Right kidney (tissue), 1 donor: ENCODE results near the gene TTC7B.

Experiments used
- DNase-seq: peaks from one replicate; pipeline ENCODE4 v3.0.0-alpha.2; 2016

The TTC7B gene

GRCh38 chr14:90523961-90524875, 292.0 kb downstream of the TTC7B start:
- DNase-seq = no peak

GRCh38 chr14:90523544-90523943, 292.7 kb downstream of the TTC7B start:
- DNase-seq = no peak

- peak; percentile 60 for DNase-seq
These were observed 293.5 kb downstream of the TTC7B start for GRCh38 chr14:90522571-90523191.

- DNase-seq = no peak
These were observed 294.2 kb downstream of the TTC7B start for GRCh38 chr14:90521930-90522483.

GRCh38 chr14:90521084-90521929, 294.9 kb downstream of the TTC7B start:
- DNase-seq = no peak

GRCh38 chr14:90520326-90520725, 295.9 kb downstream of the TTC7B start:
- no peak for DNase-seq

- DNase-seq = no peak
These were observed 296.8 kb downstream of the TTC7B start for GRCh38 chr14:90519262-90519920.

- DNase-seq = no peak
These were observed 297.3 kb downstream of the TTC7B start for GRCh38 chr14:90518941-90519256.

- no peak for DNase-seq
These were observed 297.9 kb downstream of the TTC7B start for GRCh38 chr14:90518069-90518940.

GRCh38 chr14:90517076-90517841, 299.0 kb downstream of the TTC7B start:
- DNase-seq = peak; percentile 7

GRCh38 chr14:90514566-90514965, 301.7 kb downstream of the TTC7B start:
- no peak for DNase-seq

GRCh38 chr14:90514015-90514398, 302.2 kb downstream of the TTC7B start:
- no peak for DNase-seq

- no peak for DNase-seq
These were observed 302.8 kb downstream of the TTC7B start for GRCh38 chr14:90513161-90514014.

GRCh38 chr14:90512329-90512991, 303.8 kb downstream of the TTC7B start:
- DNase-seq = no peak

- no peak for DNase-seq
These were observed 304.4 kb downstream of the TTC7B start for GRCh38 chr14:90511795-90512328.

GRCh38 chr14:90511252-90511651, 305.0 kb downstream of the TTC7B start:
- no peak for DNase-seq

GRCh38 chr14:90510159-90510558, 306.1 kb downstream of the TTC7B start:
- no peak for DNase-seq

GRCh38 chr14:90509403-90509802, 306.8 kb downstream of the TTC7B start:
- no peak for DNase-seq
